OCI-LY3 (cell line): ENCODE measurements around the gene AGPAT3.

Experiments used
- CTCF ChIP-seq: fragments of 200-600, 300-600 bp; sonication (generic); IDR thresholded peaks from 2 replicates; pipeline ENCODE4 v1.5.1; 2014; ENCODE audit warnings: antibody characterized with exemption, low read length, low read depth
- EZH2phosphoT487 ChIP-seq: fragments of 200-600 bp; shearing (Covaris generic); IDR thresholded peaks from 2 replicates; pipeline ENCODE4 v1.6.1; 2018; ENCODE audit warnings: antibody characterized with exemption, mixed run types, low read depth

GRCh38 chr21:43993420-43993934 is 128.5 kb downstream of the AGPAT3 start:
- TF ChIP-seq CTCF: no peak
- no peak for TF ChIP-seq EZH2phosphoT487
